ENCODE results near the gene SLC25A34. TPM values are rescaled to one million over a fixed set of nuclear protein-coding genes. Genes with fewer than 3 reads are reported as not detected.
A peak's percentile ranks its signal among the peaks of the same experiment; 100 is the strongest.

Gene SLC25A34
- total RNA-seq, 1 experiment from 2014 or later: 0.59 TPM

- POLR2A ChIA-PET: interaction anchor here (0.9 to 1.8 kb wide), 2 partner anchors 11 to 13 kb away, joined by 3 to 6 read pairs; no protein-coding TSS in a partner anchor
- no peaks in the 10 kb centered on the region for H3K36me3 ChIP-seq (ENCODE audit: control insufficient read depth in 1 of 2, insufficient read depth in 2 of 2, low read length in 2 of 2)
- no peak for ATAC-seq
These were observed 49.6 kb downstream of the SLC25A34 start for GRCh38 chr1:15785683-15786082.

GRCh38 chr1:15786581-15786980 is 50.5 kb downstream of the SLC25A34 start:
- DNase-seq (ENCODE audit: low read depth, low spot score) (no peak), ATAC-seq (peak; percentile 35; the same call in 1 of the 2 replicates)
- Histone ChIP-seq H3K4me1 (ENCODE audit: control insufficient read depth in 1 of 2, insufficient read depth in 2 of 2, low read length in 2 of 2) (peaks cover 17 to 45% of the 10 kb centered on the region in 2 experiments), H3K9ac (ENCODE audit: low read length) (peak overlapping the region; percentile 23; the same call in 1 of the 2 replicates), H2AFZ (ENCODE audit: low read depth, low read length, poor library complexity, severe bottlenecking) (no peak overlapping the region), H3K36me3 (ENCODE audit: control insufficient read depth in 1 of 2, insufficient read depth in 2 of 2, low read length in 2 of 2) (no peaks in the 10 kb centered on the region), H3K27me3 (ENCODE audit: insufficient read depth, low read length) (no peaks in the 10 kb centered on the region), H4K20me1 (ENCODE audit: insufficient read depth) (no peaks in the 10 kb centered on the region), H3K9me3 (ENCODE audit: control insufficient read depth in 1 of 2, insufficient read depth in 1 of 2, low read depth in 1 of 2, low read length in 2 of 2) (no peaks in the 10 kb centered on the region), H3K79me2 (ENCODE audit: insufficient read depth, low read length) (no peaks in the 10 kb centered on the region), H3K4me2 (ENCODE audit: low read length) (peak overlapping the region; percentile 49), H3K9me2 (ENCODE audit: insufficient read depth) (no peaks in the 10 kb centered on the region), H3K4me3 (replicated peaks in 1 of 2; ENCODE audit: low read depth in 1 of 2, low read length in 2 of 2) (no peak overlapping the region), H3K27ac (ENCODE audit: low read depth, low read length) (no peak overlapping the region)
- no TSS peak for BruUV-seq (replicated peaks)
- TF ChIP-seq ZFX (IDR thresholded peaks at IDR 0.05) (no peak), SP1 (IDR thresholded peaks at IDR 0.05; ENCODE audit: low read depth) (0 out of 2 replicates have a peak, but pooled peaks have one; percentile 27)
- intact Hi-C loops (cut with micrococcal nuclease): loop anchor here (5.0 kb wide), 1 partner anchor 361 kb away; no protein-coding TSS in a partner anchor
- CTCF ChIA-PET: no interaction called here
- POLR2A ChIA-PET: interaction anchor here (1.3 kb wide), 1 partner anchor 13 kb away, joined by 4 read pairs; no protein-coding TSS in a partner anchor
- RAD21 ChIA-PET (ENCODE audit: low non-redundant PET in 1 of 2, low total read pairs in 2 of 2, uncharacterized antibody in 2 of 2, unreplicated experiment in 2 of 2): interaction anchor here in 1 of 2 experiments (0.6 kb wide), 1 partner anchor 11 kb away, joined by 3 read pairs; no protein-coding TSS in a partner anchor

More at GRCh38 chr1:15785683-15786082, 49.6 kb downstream of the SLC25A34 start:
- TF ChIP-seq YY1 (IDR thresholded peaks at IDR 0.05; ENCODE audit: extremely low read depth, insufficient replicate concordance, low read depth, low read length) (no peak), FOSL1 (IDR thresholded peaks at IDR 0.05; ENCODE audit: low read depth) (no peak), SRF (IDR thresholded peaks at IDR 0.05; ENCODE audit: low read depth) (no peak), RAD21 (IDR thresholded peaks at IDR 0.05; ENCODE audit: low read depth) (no peak)
- H3K4me1 ChIP-seq (ENCODE audit: control insufficient read depth in 1 of 2, insufficient read depth in 2 of 2, low read length in 2 of 2): peaks cover 20 to 49% of the 10 kb centered on the region in 2 experiments
- H3K9me2 ChIP-seq (ENCODE audit: insufficient read depth): no peaks in the 10 kb centered on the region
- no peak for DNase-seq (ENCODE audit: low read depth, low spot score)
- CTCF ChIA-PET: no interaction called here
- H3K4me3 ChIP-seq (replicated peaks in 1 of 2; ENCODE audit: low read depth in 1 of 2, low read length in 2 of 2): no peak overlapping the region
- no peak overlapping the region for H2AFZ ChIP-seq (ENCODE audit: low read depth, low read length, poor library complexity, severe bottlenecking)
- H3K9ac ChIP-seq (ENCODE audit: low read length): no peak overlapping the region
- H3K4me2 ChIP-seq (ENCODE audit: low read length): no peak overlapping the region
- BruUV-seq (replicated peaks): no TSS peak
- intact Hi-C loops (cut with micrococcal nuclease): loop anchor here (5.0 kb wide), 1 partner anchor 362 kb away; no protein-coding TSS in a partner anchor
- H4K20me1 ChIP-seq (ENCODE audit: insufficient read depth): no peaks in the 10 kb centered on the region
- RAD21 ChIA-PET (ENCODE audit: low non-redundant PET in 1 of 2, low total read pairs in 2 of 2, uncharacterized antibody in 2 of 2, unreplicated experiment in 2 of 2): no interaction called here
- no peaks in the 10 kb centered on the region for H3K9me3 ChIP-seq (ENCODE audit: control insufficient read depth in 1 of 2, insufficient read depth in 1 of 2, low read depth in 1 of 2, low read length in 2 of 2)
- H3K27me3 ChIP-seq (ENCODE audit: insufficient read depth, low read length): no peaks in the 10 kb centered on the region
- H3K79me2 ChIP-seq (ENCODE audit: insufficient read depth, low read length): no peaks in the 10 kb centered on the region
- no peak overlapping the region for H3K27ac ChIP-seq (ENCODE audit: low read depth, low read length)

All from HCT116 (cell line).